GM04503 (cell line): ENCODE results near the gene SPG7.
A peak's percentile ranks its signal among the peaks of the same experiment; 100 is the strongest.

Source experiments
- DNase-seq: peaks from one replicate; pipeline ENCODE4 v3.0.0-alpha.2; 2012; ENCODE audit warnings: low read depth

The SPG7 gene

GRCh38 chr16:89485701-89486246 lies 22.4 kb upstream of the SPG7 start:
- no peak for DNase-seq

GRCh38 chr16:89489040-89489897 lies 18.9 kb upstream of the SPG7 start:
- DNase-seq: peak; percentile 83

GRCh38 chr16:89489898-89490438 lies 18.2 kb upstream of the SPG7 start:
- DNase-seq: no peak

- DNase-seq: peak; percentile 97
Observed at GRCh38 chr16:89490439-89491237, 17.6 kb upstream of the SPG7 start, which contains the start of gene ANKRD11. Gene ANKRD11, minus strand, starts transcription at chr16:89490561. Its CDS starts 173,542 bp downstream, at chr16:89317019.

- no peak for DNase-seq
Observed at GRCh38 chr16:89491238-89491869, 16.8 kb upstream of the SPG7 start.

- DNase-seq: no peak
Observed at GRCh38 chr16:89491974-89492687, 16.1 kb upstream of the SPG7 start.

- no peak for DNase-seq
Observed at GRCh38 chr16:89493776-89494175, 14.4 kb upstream of the SPG7 start.

- DNase-seq: no peak
Observed at GRCh38 chr16:89495121-89495520, 13.1 kb upstream of the SPG7 start.

- peak; percentile 78 for DNase-seq
Observed at GRCh38 chr16:89498839-89499238, 9.4 kb upstream of the SPG7 start.

- no peak for DNase-seq
Observed at GRCh38 chr16:89499767-89500166, 8.4 kb upstream of the SPG7 start.

GRCh38 chr16:89502081-89502843 lies 5.9 kb upstream of the SPG7 start:
- DNase-seq: no peak

GRCh38 chr16:89504091-89504490 lies 4.1 kb upstream of the SPG7 start:
- no peak for DNase-seq

- DNase-seq: peak; percentile 44
Observed at GRCh38 chr16:89505204-89506112, 2.7 kb upstream of the SPG7 start.

GRCh38 chr16:89506113-89506504 lies 2.1 kb upstream of the SPG7 start:
- no peak for DNase-seq

GRCh38 chr16:89506791-89507191 lies 1.4 kb upstream of the SPG7 start:
- DNase-seq: no peak

GRCh38 chr16:89507214-89507833 lies 879 bp upstream of the SPG7 start:
- DNase-seq: no peak

- no peak for DNase-seq
Observed at GRCh38 chr16:89510526-89510925, 2.3 kb downstream of the SPG7 start.

- no peak for DNase-seq
Observed at GRCh38 chr16:89511374-89511773, 3.2 kb downstream of the SPG7 start.

GRCh38 chr16:89512453-89512852 lies 4.2 kb downstream of the SPG7 start:
- no peak for DNase-seq
